GM23248 (cell line): ENCODE data around the gene FDXR. TPM values are rescaled to one million over a fixed set of nuclear protein-coding genes. Genes with fewer than 3 reads are reported as not detected.

ENCODE experiments used
- DNase-seq: peaks from one replicate; pipeline ENCODE4 v3.0.0-alpha.2; 2015
- H2AFZ ChIP-seq: fragments of 200-600 bp; sonication (generic); 2 replicates; pipeline ENCODE4 v1.6.1; 2016; ENCODE audit warnings: antibody characterized with exemption
- H3F3A ChIP-seq: fragments of 200-600 bp; sonication (generic); 2 replicates; pipeline ENCODE4 v1.6.1; 2016; ENCODE audit warnings: mild to moderate bottlenecking, antibody characterized with exemption, mixed run types; ENCODE audit not compliant: insufficient read depth
- H3K27ac ChIP-seq: fragments of 200-600 bp; sonication (generic); 2 replicates; pipeline ENCODE4 v1.5.1; 2016; ENCODE audit warnings: mild to moderate bottlenecking
- H3K27me3 ChIP-seq: fragments of 200-600 bp; sonication (generic); replicated peaks from 2 replicates; pipeline ENCODE4 v1.6.1; 2016; ENCODE audit warnings: mild to moderate bottlenecking; ENCODE audit not compliant: insufficient read depth
- H3K36me3 ChIP-seq: fragments of 200-600 bp; sonication (generic); 2 replicates; pipeline ENCODE4 v1.6.1; 2016; ENCODE audit warnings: low read depth, mild to moderate bottlenecking
- H3K4me1 ChIP-seq: fragments of 200-600 bp; sonication (generic); 2 replicates; pipeline ENCODE4 v1.6.1; 2016; ENCODE audit warnings: mild to moderate bottlenecking; ENCODE audit not compliant: insufficient read depth
- H3K4me2 ChIP-seq: fragments of 200-600 bp; sonication (generic); one replicate; pipeline ENCODE4 v1.6.1; 2016; ENCODE audit warnings: mild to moderate bottlenecking; ENCODE audit not compliant: unreplicated experiment
- H3K4me3 ChIP-seq: fragments of 200-600 bp; sonication (generic); 2 replicates; pipeline ENCODE4 v1.5.1; 2016; ENCODE audit warnings: mild to moderate bottlenecking
- H3K79me2 ChIP-seq: fragments of 200-600 bp; sonication (generic); 2 replicates; pipeline ENCODE4 v1.6.1; 2016; ENCODE audit warnings: mild to moderate bottlenecking; ENCODE audit not compliant: insufficient read depth
- H3K9ac ChIP-seq: fragments of 200-600 bp; sonication (generic); 2 replicates; pipeline ENCODE4 v1.6.1; 2016; ENCODE audit warnings: mild to moderate bottlenecking
- H3K9me2 ChIP-seq: fragments of 200-600 bp; sonication (generic); 2 replicates; pipeline ENCODE4 v1.6.1; 2016; ENCODE audit warnings: mixed run types, mild to moderate bottlenecking, moderate library complexity; ENCODE audit not compliant: insufficient read depth
- H3K9me3 ChIP-seq: fragments of 200-600 bp; sonication (generic); one replicate; pipeline ENCODE4 v1.6.1; 2017; ENCODE audit warnings: low read depth
- H4K20me1 ChIP-seq: fragments of 200-600 bp; sonication (generic); 2 replicates; pipeline ENCODE4 v1.6.0; 2016; ENCODE audit not compliant: insufficient read depth
- EZH2 ChIP-seq: fragments of 200-600 bp; sonication (generic); IDR thresholded peaks from 2 replicates; pipeline ENCODE4 v1.6.1; 2018; ENCODE audit warnings: antibody characterized with exemption, mild to moderate bottlenecking; ENCODE audit not compliant: insufficient read depth, poor library complexity, severe bottlenecking
- EZH2phosphoT487 ChIP-seq: fragments of 200-600 bp; sonication (generic); IDR thresholded peaks from 2 replicates; pipeline ENCODE4 v1.6.1; 2018; ENCODE audit warnings: antibody characterized with exemption, moderate library complexity, mild to moderate bottlenecking, low read depth; ENCODE audit not compliant: insufficient read depth
- WGBS, 2 experiments: methylation state at CpG; one replicate each; pipeline ENCODE4 v1.1.6; 2015 to 2017; ENCODE audit warnings: low lambda C conversion rate in 2 of 2, low coverage in 1 of 2; ENCODE audit errors: missing lambda C conversion rate in 2 of 2; 5-methylcytosine and 5-hydroxymethylcytosine counted together
- in situ Hi-C: fragments of 300-500 bp; cut with MboI; formaldehyde crosslinking; loops from 2 replicates; pipeline ENCODE4 v1.15.0; 2020
- polyA plus RNA-seq: library from polyadenylated mRNA; unstranded; fragments of >200 nt; fragmentation: Nextera tagmentation; extraction: Ambion mirVana; gene quantifications from 2 replicates; pipeline ENCODE4 v1.2.1, GENCODE V29; 2016
- total RNA-seq: library from RNA; depleted of rRNA; stranded (reverse); fragments of >200 nt; shearing (Covaris generic); gene quantifications from 2 replicates; pipeline ENCODE4 v1.2.3, GENCODE V29; 2014; rRNA removed

Gene FDXR
- total RNA-seq, result 19.0 and 21.2 TPM in 2 replicates
- 14.2 and 15.3 TPM in 2 replicates for polyA plus RNA-seq

GRCh38 chr17:74872313-74873036, at the start of gene FDXR:
Gene FDXR (minus strand): TSS chr17:74872994. CDS start chr17:74872944, 50 bp downstream.
- Histone ChIP-seq H3K27ac (peak within 1 kb of the TSS; percentile 75), H3K79me2 (0 out of 2 replicates have a peak, but pooled peaks cover 9% of the 10 kb centered on the region), H2AFZ (peak within 1 kb of the TSS; percentile 100), H3K4me1 (0 out of 2 replicates have a peak, but pooled peaks cover 4% of the 10 kb centered on the region), H3K9me2 (no peaks in the 10 kb centered on the region), H3F3A (no peaks in the 10 kb centered on the region), H3K27me3 (no peaks in the 10 kb centered on the region), H3K4me2 (peak within 1 kb of the TSS; percentile 97), H3K36me3 (no peaks in the 10 kb centered on the region), H4K20me1 (no peaks in the 10 kb centered on the region), H3K4me3 (peak within 1 kb of the TSS; percentile 100), H3K9me3 (no peaks in the 10 kb centered on the region), H3K9ac (peak within 1 kb of the TSS; percentile 97)
- TF ChIP-seq EZH2phosphoT487, result no peak
- no peak for TF ChIP-seq EZH2
- in situ Hi-C loops, result no loop called here
- no peak for DNase-seq
- WGBS, 2 experiments, result 4 to 8% methylated on average over 18 to 38 of the region's 38 CpGs

- H3K9ac ChIP-seq, result no peak overlapping the region
- peaks cover 67% of the 10 kb centered on the region for H3K27me3 ChIP-seq
- WGBS, 2 experiments, result 19 to 20% methylated on average over 5 to 6 of the region's 6 CpGs
- no peaks in the 10 kb centered on the region for H3F3A ChIP-seq
- no peak for TF ChIP-seq EZH2phosphoT487
- TF ChIP-seq EZH2, result no peak
- H3K36me3 ChIP-seq, result no peaks in the 10 kb centered on the region
- H3K9me3 ChIP-seq, result no peaks in the 10 kb centered on the region
- H4K20me1 ChIP-seq, result no peaks in the 10 kb centered on the region
- in situ Hi-C loops, result no loop called here
- no peak overlapping the region for H3K4me2 ChIP-seq
- no peaks in the 10 kb centered on the region for H3K79me2 ChIP-seq
- no peak overlapping the region for H2AFZ ChIP-seq
- no peaks in the 10 kb centered on the region for H3K9me2 ChIP-seq
- H3K4me3 ChIP-seq, result no peak overlapping the region
- no peak for DNase-seq
- no peak overlapping the region for H3K27ac ChIP-seq
- no peaks in the 10 kb centered on the region for H3K4me1 ChIP-seq
These were observed 49.4 kb upstream of the FDXR start for GRCh38 chr17:74922172-74922571.

- Histone ChIP-seq H3K4me1 (no peaks in the 10 kb centered on the region), H3K79me2 (no peaks in the 10 kb centered on the region), H3K4me2 (no peak overlapping the region), H3K36me3 (no peaks in the 10 kb centered on the region), H3K27ac (no peak overlapping the region), H3K27me3 (peaks cover 63% of the 10 kb centered on the region), H3K9ac (no peak overlapping the region), H2AFZ (no peak overlapping the region), H3K4me3 (no peak overlapping the region), H3F3A (no peaks in the 10 kb centered on the region), H3K9me2 (no peaks in the 10 kb centered on the region), H4K20me1 (no peaks in the 10 kb centered on the region), H3K9me3 (no peaks in the 10 kb centered on the region)
- TF ChIP-seq EZH2, result no peak
- TF ChIP-seq EZH2phosphoT487, result no peak
- in situ Hi-C loops, result no loop called here
- DNase-seq, result no peak
- 74 to 76% methylated on average over 2 of the region's 2 CpGs for WGBS, 2 experiments
These were observed 49.0 kb upstream of the FDXR start for GRCh38 chr17:74921769-74922168.

GRCh38 chr17:74921026-74921681, 48.4 kb upstream of the FDXR start:
- no peak overlapping the region for H3K4me3 ChIP-seq
- H3K27ac ChIP-seq, result no peak overlapping the region
- H4K20me1 ChIP-seq, result no peaks in the 10 kb centered on the region
- H3K36me3 ChIP-seq, result no peaks in the 10 kb centered on the region
- H3F3A ChIP-seq, result no peaks in the 10 kb centered on the region
- no peaks in the 10 kb centered on the region for H3K9me3 ChIP-seq
- H3K4me2 ChIP-seq, result no peak overlapping the region
- no peaks in the 10 kb centered on the region for H3K4me1 ChIP-seq
- no peak overlapping the region for H3K9ac ChIP-seq
- H3K27me3 ChIP-seq, result peaks cover 63% of the 10 kb centered on the region
- in situ Hi-C loops, result no loop called here
- no peak for TF ChIP-seq EZH2phosphoT487
- WGBS, 2 experiments, result 10 to 17% methylated on average over 15 to 19 of the region's 19 CpGs
- DNase-seq, result no peak
- H2AFZ ChIP-seq, result no peak overlapping the region
- H3K9me2 ChIP-seq, result no peaks in the 10 kb centered on the region
- H3K79me2 ChIP-seq, result no peaks in the 10 kb centered on the region
